SW480 (cell line): ENCODE measurements around the gene GNAT1.
A peak's percentile ranks its signal among the peaks of the same experiment; 100 is the strongest.
"Not testable (repeated sequence)": the region's sequence is repeated elsewhere in the genome, so short reads cannot be mapped to it uniquely, and the experiment has no call there.

Source experiments
- DNase-seq: peaks from one replicate; pipeline ENCODE4 v3.0.0-alpha.2; 2016; ENCODE audit warnings: low spot score

Gene GNAT1

GRCh38 chr3:50222169-50222528, 30.7 kb downstream of the GNAT1 start:
- DNase-seq = no peak

GRCh38 chr3:50224639-50225038, 33.2 kb downstream of the GNAT1 start:
- no peak for DNase-seq

DNA sequence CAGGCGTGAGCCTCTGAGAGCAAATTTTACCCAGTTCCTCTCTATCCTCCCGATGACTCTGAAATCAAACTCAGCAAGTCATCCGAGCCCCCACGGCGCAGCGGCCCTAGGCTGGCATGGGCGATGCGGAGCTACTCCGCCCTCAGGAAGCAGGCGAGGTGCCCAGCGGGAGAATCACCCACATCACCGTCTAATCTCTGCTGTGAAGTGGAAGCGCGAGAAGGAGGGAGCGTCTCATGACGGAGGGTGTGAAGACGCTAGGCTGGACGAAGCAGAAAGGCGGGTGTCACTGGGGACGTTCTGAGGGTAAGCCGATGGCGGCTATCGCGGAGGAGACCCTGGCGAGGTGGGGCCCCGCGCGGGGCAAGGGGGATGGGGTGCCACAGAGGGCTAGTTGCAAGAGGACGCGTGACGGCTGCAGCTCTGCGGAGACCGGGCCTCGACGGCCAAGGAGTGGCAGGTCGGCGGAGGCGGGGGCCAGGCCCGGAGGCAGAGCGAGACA, 35.5 kb downstream of the GNAT1 start:
- peak; percentile 51 for DNase-seq

- peak; percentile 92 for DNase-seq
These were observed 36.2 kb downstream of the GNAT1 start for GRCh38 chr3:50227390-50228183.

GRCh38 chr3:50228184-50228763, 36.9 kb downstream of the GNAT1 start:
- not testable (repeated sequence) for DNase-seq

DNA sequence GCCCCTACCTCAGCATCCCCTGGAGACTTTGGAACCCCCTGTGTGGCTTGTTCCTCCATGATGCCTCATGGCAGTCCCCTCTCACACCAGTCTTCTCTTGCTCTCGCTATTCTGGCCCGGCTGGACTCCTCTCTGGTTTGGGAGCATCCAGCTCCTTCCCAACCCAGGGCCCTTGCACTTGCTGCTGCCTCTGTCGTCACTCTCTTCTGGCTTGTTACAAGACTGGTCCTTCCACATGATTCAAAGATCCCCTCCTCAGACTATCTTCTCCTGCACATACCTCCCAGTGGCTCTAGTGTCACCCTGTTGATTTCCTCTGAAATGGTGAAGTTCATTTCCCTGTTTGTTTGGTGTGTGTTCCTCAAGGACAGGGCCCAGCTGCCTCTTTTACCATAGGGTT, 38.1 kb downstream of the GNAT1 start:
- DNase-seq = no peak

- no peak for DNase-seq
These were observed 38.8 kb downstream of the GNAT1 start for GRCh38 chr3:50230104-50230793.

DNA sequence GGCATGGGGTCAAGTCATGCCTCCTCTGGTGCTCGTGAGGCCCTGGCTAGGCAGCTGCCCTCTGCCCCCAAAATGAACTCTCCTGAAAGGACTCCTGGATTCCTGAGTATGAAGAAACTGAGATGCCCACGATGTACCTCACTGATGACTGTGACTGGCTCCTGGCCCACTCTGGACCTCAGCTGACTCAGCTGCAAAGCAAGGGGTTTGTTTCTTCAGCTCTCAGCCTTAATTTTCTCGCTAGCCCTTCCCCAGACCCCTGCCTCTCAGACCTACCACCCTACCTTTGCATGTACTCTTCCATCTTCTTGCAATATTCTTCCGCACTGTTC, 39.4 kb downstream of the GNAT1 start:
- no peak for DNase-seq

- no peak for DNase-seq
These were observed 40.2 kb downstream of the GNAT1 start for GRCh38 chr3:50231581-50231980.

DNA sequence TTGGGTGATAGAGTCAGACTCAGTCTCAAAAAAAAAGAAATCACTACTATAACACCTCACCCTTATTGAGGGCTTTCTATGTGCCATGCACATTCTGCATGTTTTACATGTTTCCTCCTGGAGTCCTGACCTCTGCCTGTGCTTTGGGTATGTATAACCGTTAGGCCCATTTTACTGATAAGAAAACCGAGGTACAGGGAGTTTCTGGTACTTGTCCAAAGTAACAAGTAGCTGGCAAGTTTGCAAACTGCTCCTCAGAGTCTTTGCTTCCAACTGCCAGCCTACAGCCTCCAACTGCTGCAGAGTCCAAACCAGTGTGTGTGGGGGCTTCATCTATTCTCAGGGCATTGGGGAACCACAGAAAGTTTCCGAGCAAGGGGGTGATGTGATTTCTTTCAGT, 40.9 kb downstream of the GNAT1 start:
- no peak for DNase-seq

GRCh38 chr3:50233176-50233575, 41.8 kb downstream of the GNAT1 start:
- no peak for DNase-seq

GRCh38 chr3:50235716-50236483, 44.5 kb downstream of the GNAT1 start, which contains the start of gene GNAI2:
GNAI2 (plus strand) TSS chr3:50236204; CDS start chr3:50236336, 132 bp downstream.
- peak; percentile 97 for DNase-seq

GRCh38 chr3:50236484-50237132, 45.2 kb downstream of the GNAT1 start:
- DNase-seq = no peak

DNA sequence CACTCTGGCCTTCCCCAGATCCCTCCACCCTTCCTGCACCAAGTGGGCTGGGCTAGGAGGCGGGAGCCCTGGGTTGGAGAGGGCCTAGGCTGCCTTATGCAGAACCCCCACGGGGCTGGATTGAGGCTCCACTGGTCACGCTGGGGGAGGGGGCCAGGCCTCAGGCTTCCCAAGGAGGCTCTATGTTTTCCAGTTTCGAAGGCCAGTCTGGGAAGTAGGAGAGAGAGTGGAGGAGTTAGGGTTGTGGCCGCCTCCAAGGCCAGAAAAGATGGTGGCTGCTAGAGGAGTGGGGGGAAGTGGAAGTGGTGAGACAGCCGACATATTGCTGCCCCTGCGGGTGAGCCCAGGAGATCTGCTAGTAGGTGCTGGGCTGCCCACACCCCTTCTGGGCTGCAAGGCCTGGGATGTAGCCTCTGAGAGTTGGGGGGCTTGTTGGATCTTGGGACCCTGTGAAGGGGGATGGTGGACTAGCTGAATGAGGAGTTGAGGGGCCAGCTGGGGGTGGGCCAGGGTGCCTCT, 45.8 kb downstream of the GNAT1 start:
- DNase-seq = no peak

DNA sequence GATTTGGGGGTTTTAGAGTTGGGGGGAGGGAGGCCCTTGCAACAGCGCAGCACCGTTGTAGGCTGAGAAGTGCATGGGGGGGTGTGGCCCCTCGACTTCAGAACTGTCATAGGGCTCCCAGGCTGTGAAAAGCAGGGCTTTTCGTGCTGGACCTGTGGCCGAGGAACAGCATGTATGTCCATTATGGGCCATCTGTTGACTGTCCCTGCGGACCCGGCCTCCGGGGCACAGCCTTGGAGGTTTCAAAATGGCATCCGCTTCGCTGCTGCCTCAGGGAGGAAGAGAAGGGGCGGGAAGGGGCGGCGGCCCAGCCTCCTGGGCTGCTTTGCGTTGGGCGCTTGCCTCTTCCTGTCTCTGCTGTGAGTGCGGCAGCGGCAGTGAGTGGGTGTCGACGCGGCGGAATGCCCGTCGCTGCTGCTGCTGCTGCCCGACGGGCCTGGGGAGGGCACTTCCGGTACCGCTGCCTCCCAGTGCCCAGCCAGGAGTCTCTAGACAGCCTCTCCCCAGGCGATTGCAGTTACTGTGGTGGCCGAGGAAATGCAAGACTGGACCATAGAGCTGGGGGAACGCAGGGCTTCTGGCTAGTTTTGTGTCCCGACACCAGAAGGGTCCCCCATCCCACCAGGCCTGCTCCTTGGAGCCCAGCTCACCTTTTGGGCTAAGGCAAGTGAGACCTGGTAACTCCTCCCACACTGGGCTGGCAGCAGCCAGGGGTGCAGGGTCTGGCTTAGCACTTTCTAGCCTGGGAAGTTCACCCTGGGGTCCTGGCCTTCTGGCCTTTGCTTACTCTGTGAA, 46.5 kb downstream of the GNAT1 start:
- peak; percentile 79 for DNase-seq

GRCh38 chr3:50238549-50239026, 47.2 kb downstream of the GNAT1 start:
- peak; percentile 45 for DNase-seq

DNA sequence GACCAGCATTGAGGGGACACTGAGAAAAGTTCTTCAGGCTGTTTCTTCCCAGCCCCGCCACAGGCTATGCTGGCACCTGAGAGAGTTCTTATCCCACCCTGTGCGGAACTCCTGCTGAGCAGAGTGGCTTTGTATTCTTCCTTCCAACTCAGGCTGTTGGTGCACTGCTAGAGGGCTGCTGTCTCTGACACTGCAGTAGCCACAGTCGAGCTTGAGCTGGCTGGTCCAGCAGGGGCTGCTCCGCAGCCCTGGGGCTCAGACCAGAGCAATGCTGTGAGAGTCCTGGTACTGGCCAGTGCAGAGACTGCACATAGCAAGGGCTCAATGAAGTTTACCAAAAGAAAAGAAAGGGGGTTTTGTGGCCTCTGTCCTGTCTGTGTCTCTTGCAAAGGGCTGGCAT, 48.2 kb downstream of the GNAT1 start:
- DNase-seq = no peak

DNA sequence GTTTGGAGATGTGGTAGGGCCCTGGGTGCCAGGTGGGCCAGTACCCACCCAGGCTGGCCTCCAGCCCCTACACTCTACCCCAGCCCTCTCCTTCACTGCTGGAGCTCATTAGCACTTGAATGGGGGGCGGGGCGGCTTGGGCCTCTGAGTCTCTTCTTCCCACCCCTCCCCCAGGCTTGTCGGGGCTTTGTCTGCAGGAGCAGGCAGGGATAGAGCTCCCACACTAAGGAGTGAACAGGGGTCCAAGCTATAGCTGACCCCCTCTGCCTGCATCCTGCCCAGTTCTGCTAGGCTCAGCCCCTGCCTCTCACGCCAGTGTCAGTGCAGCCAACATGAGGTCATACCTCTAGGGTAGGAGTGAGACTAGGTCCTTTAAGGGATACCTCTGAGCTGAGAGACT, 49.8 kb downstream of the GNAT1 start:
- DNase-seq = no peak

DNA sequence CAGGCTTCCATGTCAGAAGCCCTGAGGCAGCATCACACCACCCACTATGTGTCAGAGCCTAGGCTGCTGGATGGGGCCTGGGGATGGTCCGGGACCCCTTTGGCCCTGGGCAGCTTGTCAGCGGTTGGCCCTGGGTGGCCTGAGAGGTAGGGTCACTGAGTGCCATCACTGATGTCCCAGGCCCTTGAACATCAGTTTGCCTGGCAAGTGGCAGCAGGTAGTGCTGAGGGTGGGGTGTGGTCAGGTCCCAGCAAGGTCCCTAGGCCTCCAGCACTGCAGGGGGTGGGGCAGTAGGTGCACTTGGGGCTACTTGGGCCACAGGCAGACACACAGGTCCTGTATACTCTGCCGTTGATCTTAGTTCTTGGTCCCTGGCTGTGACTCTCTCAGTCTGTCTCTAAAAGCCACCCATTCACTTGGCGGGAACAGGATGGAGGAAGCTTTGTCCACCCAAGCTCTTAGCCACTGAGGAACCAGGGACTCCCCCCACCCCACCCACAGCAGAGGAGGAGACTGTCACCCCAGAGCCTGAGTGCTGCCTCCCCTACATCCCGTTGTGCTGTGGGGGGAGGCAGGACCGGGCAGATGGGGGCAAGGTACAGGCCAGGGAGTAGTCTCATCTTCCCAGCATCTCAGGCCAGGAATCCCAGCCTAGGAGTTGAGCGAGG, 50.4 kb downstream of the GNAT1 start:
- no peak for DNase-seq

DNA sequence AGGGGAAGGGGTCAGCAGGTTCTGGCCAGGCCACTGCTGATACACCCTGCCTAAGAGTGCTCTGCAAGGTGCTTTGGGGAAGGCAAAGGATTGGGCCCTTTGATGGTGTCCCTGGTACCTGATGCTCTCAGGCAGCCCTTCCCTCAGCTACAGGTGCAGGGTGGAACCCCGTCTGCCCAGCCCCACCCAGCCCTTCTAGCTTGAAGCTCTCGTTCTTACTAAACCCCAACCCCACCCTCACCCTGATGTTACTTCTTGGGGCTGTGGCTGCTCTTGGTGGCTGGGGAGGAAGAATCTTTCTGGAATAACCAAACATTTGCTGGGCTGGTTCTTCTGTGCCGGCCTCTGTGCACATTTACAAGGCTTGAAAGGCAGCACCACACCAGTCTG, 51.0 kb downstream of the GNAT1 start:
- DNase-seq = no peak
